ENCODE measurements around the gene KLHL29. TPM values are rescaled to one million over a fixed set of nuclear protein-coding genes. Genes with fewer than 3 reads are reported as not detected.

The KLHL29 gene
- total RNA-seq, 1 experiment from 2014 or later = 2.4 TPM

DNA sequence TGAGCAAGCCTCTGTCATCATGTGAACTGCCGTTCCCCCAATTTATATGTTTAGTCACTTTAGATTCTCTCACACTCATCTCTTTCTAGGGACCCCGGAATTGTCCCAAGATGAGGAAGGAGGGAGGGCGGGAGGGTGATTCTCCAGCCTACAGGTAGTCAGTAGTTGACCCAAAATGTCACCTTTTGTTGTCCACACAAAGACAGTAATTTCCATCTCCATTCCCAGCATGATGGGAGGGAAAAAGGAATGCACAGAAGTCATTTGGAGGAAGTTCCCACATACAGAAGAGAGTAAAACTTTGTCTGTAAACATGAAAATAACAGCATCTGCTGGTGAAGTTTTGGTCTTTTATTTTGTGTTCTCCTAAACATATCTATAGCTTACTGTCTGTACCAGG lies 222.9 kb downstream of the KLHL29 start:
- H3K27me3 ChIP-seq (ENCODE audit: insufficient read depth, low read length) = no peaks in the 10 kb centered on the region
- WGBS (ENCODE audit: extremely low coverage, insufficient read length, low lambda C conversion rate) = no CpG with 5 or more reads among the region's 3 CpGs
- H2BK5ac ChIP-seq (ENCODE audit: insufficient read length, low read length) = no peak overlapping the region
- no peak overlapping the region for H4K91ac ChIP-seq (ENCODE audit: insufficient read length, low read depth, low read length)
- no peaks in the 10 kb centered on the region for H3K79me2 ChIP-seq (ENCODE audit: insufficient read depth, low read length)
- no peaks in the 10 kb centered on the region for H3K23me2 ChIP-seq (ENCODE audit: insufficient read length, low read depth, low read length, poor library complexity, severe bottlenecking)
- no peak overlapping the region for H3K56ac ChIP-seq (ENCODE audit: insufficient read length, low read depth, low read length)
- no peak overlapping the region for H2BK20ac ChIP-seq (ENCODE audit: low read depth, low read length, poor library complexity, severe bottlenecking)
- no peak overlapping the region for H3K14ac ChIP-seq (ENCODE audit: insufficient read depth, low read length)
- no peak overlapping the region for H2BK12ac ChIP-seq (ENCODE audit: insufficient read length, low read depth, low read length)
- H3K4me1 ChIP-seq (ENCODE audit: insufficient read depth, low read length) = peaks cover 5% of the 10 kb centered on the region; the same call in 1 of the 2 replicates
- no peak overlapping the region for H3T11ph ChIP-seq (ENCODE audit: low read length)
- no peak overlapping the region for H4K5ac ChIP-seq (ENCODE audit: insufficient read length, low read depth, low read length)
- H3K4me2 ChIP-seq (ENCODE audit: insufficient read depth, insufficient read length, low read length) = peak overlapping the region; percentile 2
- no peak overlapping the region for H3K4ac ChIP-seq (ENCODE audit: low read depth, low read length)
- peaks cover 29 to 33% of the 10 kb centered on the region in 2 experiments for H3K9me3 Mint-ChIP-seq
- peak overlapping the region; percentile 5 to 51; a peak in 4 of 5 replicates for H3K4me3 Mint-ChIP-seq
- H3K27ac ChIP-seq (ENCODE audit: insufficient read length, low read depth, low read length) = peak overlapping the region; percentile 28
- no peak overlapping the region for H2BK120ac ChIP-seq (ENCODE audit: low read depth, low read length, poor library complexity, severe bottlenecking)
- no peak overlapping the region for H2BK15ac ChIP-seq (ENCODE audit: low read depth, low read length)
- no peaks in the 10 kb centered on the region for H4K20me1 ChIP-seq (ENCODE audit: control insufficient read depth, insufficient read depth, insufficient read length)
- H3K9me3 ChIP-seq (ENCODE audit: control insufficient read depth, low read depth, low read length) = no peaks in the 10 kb centered on the region
- DNase-seq = no peak
- H3K27ac Mint-ChIP-seq = peak overlapping the region; percentile 44 to 97 (median 86); a peak in 6 of 7 replicates
- H3K18ac ChIP-seq (ENCODE audit: insufficient read length, low read depth, low read length) = no peak overlapping the region
- peaks cover 28 to 30% of the 10 kb centered on the region in 2 experiments for H3K4me1 Mint-ChIP-seq
- TF ChIP-seq, protein P1, sequence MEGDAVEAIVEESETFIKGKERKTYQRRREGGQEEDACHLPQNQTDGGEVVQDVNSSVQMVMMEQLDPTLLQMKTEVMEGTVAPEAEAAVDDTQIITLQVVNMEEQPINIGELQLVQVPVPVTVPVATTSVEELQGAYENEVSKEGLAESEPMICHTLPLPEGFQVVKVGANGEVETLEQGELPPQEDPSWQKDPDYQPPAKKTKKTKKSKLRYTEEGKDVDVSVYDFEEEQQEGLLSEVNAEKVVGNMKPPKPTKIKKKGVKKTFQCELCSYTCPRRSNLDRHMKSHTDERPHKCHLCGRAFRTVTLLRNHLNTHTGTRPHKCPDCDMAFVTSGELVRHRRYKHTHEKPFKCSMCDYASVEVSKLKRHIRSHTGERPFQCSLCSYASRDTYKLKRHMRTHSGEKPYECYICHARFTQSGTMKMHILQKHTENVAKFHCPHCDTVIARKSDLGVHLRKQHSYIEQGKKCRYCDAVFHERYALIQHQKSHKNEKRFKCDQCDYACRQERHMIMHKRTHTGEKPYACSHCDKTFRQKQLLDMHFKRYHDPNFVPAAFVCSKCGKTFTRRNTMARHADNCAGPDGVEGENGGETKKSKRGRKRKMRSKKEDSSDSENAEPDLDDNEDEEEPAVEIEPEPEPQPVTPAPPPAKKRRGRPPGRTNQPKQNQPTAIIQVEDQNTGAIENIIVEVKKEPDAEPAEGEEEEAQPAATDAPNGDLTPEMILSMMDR (conservative IDR thresholded peaks at IDR 0.05) = no peak
- no peak overlapping the region for H2AK5ac ChIP-seq (ENCODE audit: insufficient read length, low read length)
- H4K8ac ChIP-seq (replicated peaks; ENCODE audit: insufficient read length, low read depth, low read length) = no peak overlapping the region
- no peaks in the 10 kb centered on the region; the same call in 1 of the 2 replicates for H3K27me3 Mint-ChIP-seq (ENCODE audit: low read depth)
- no peak overlapping the region for H2AFZ ChIP-seq (ENCODE audit: low read length)
- peaks cover 10 to 46% (median 14%) of the 10 kb centered on the region in 3 experiments for H3K36me3 Mint-ChIP-seq (ENCODE audit: insufficient read depth in 1 of 3, low read depth in 3 of 3)
- no peaks in the 10 kb centered on the region for H3K79me1 ChIP-seq (ENCODE audit: insufficient read depth, low read depth, low read length, poor library complexity, severe bottlenecking)
- H3K9ac ChIP-seq (ENCODE audit: extremely low read depth, insufficient read length, low read length) = no peak overlapping the region
- no peak overlapping the region for H3K23ac ChIP-seq (ENCODE audit: insufficient read length, low read depth, low read length)
